HG03432 (cell line): ENCODE data around the gene DGKQ.
"Not testable (repeated sequence)": the region's sequence is repeated elsewhere in the genome, so short reads cannot be mapped to it uniquely, and the experiment has no call there.

Experiments used
- ATAC-seq: cut with Tn5 transposase; IDR thresholded peaks from one replicate; pipeline ENCODE4 v1.9.1; 2021; ENCODE audit warnings: mild to moderate bottlenecking, moderate library complexity; ENCODE audit not compliant: unreplicated experiment

Gene DGKQ

GRCh38 chr4:982291-982690 is 8.9 kb upstream of the DGKQ start:
- no peak for ATAC-seq

GRCh38 chr4:978957-979701 is 5.8 kb upstream of the DGKQ start:
- no peak for ATAC-seq

GRCh38 chr4:976016-976415 is 2.6 kb upstream of the DGKQ start:
- not testable (repeated sequence) for ATAC-seq

GRCh38 chr4:974668-975067 is 1.3 kb upstream of the DGKQ start:
- ATAC-seq = no peak

GRCh38 chr4:972651-973424 is 531 bp downstream of the DGKQ start:
- ATAC-seq = peak; percentile 55

GRCh38 chr4:971666-972500 is 1.5 kb downstream of the DGKQ start:
- ATAC-seq = no peak

GRCh38 chr4:970854-971520 is 2.4 kb downstream of the DGKQ start:
- ATAC-seq = no peak

GRCh38 chr4:970046-970745 is 3.2 kb downstream of the DGKQ start:
- ATAC-seq = no peak

GRCh38 chr4:968621-969394 is 4.6 kb downstream of the DGKQ start:
- ATAC-seq = no peak

GRCh38 chr4:968221-968620 is 5.1 kb downstream of the DGKQ start:
- no peak for ATAC-seq

GRCh38 chr4:967113-968104 is 6.0 kb downstream of the DGKQ start:
- no peak for ATAC-seq

GRCh38 chr4:966266-967112 is 6.9 kb downstream of the DGKQ start:
- no peak for ATAC-seq

- ATAC-seq = no peak
Observed at GRCh38 chr4:965766-966134, 7.6 kb downstream of the DGKQ start.

- no peak for ATAC-seq
Observed at GRCh38 chr4:965048-965765, 8.2 kb downstream of the DGKQ start.

- no peak for ATAC-seq
Observed at GRCh38 chr4:964346-965025, 8.9 kb downstream of the DGKQ start.
